ENCODE results near the gene SEC31A.

The SEC31A gene

GRCh38 chr4:82905205-82905604, 14.3 kb upstream of the SEC31A start:
- Histone ChIP-seq H3K4me3 (ENCODE audit: low read depth in 1 of 2, low read length in 2 of 2) (no peak overlapping the region), H3K27me3 (ENCODE audit: low read depth, low read length) (no peaks in the 10 kb centered on the region), H3K27ac (ENCODE audit: low read length) (no peak overlapping the region), H3K36me3 (ENCODE audit: control insufficient read depth in 1 of 2, insufficient read depth in 2 of 2, low read length in 2 of 2) (peaks cover 3 to 9% of the 10 kb centered on the region in 2 donors), H3K4me1 (ENCODE audit: control insufficient read depth in 1 of 2, insufficient read depth in 2 of 2, low read length in 2 of 2) (peaks cover 0 to 9% of the 10 kb centered on the region in 2 donors), H3K9me3 (ENCODE audit: control insufficient read depth in 1 of 2, low read length in 2 of 2) (no peaks in the 10 kb centered on the region)

- H3K27ac ChIP-seq (ENCODE audit: low read length), result no peak overlapping the region
- no peaks in the 10 kb centered on the region for H3K27me3 ChIP-seq (ENCODE audit: low read depth, low read length)
- H3K4me1 ChIP-seq (ENCODE audit: control insufficient read depth in 1 of 2, insufficient read depth in 2 of 2, low read length in 2 of 2), result peaks cover 4 to 17% of the 10 kb centered on the region in 2 donors
- H3K9me3 ChIP-seq (ENCODE audit: control insufficient read depth in 1 of 2, low read length in 2 of 2), result no peaks in the 10 kb centered on the region
- peaks cover 3 to 9% of the 10 kb centered on the region in 2 donors for H3K36me3 ChIP-seq (ENCODE audit: control insufficient read depth in 1 of 2, insufficient read depth in 2 of 2, low read length in 2 of 2)
- H3K4me3 ChIP-seq (ENCODE audit: low read depth in 1 of 2, low read length in 2 of 2), result no peak overlapping the region
Observed at GRCh38 chr4:82903737-82904136, 12.8 kb upstream of the SEC31A start.

GRCh38 chr4:82901183-82901718, 10.3 kb upstream of the SEC31A start:
- no peaks in the 10 kb centered on the region for H3K27me3 ChIP-seq (ENCODE audit: low read depth, low read length)
- H3K27ac ChIP-seq (ENCODE audit: low read length), result peak overlapping the region; percentile 99
- H3K4me3 ChIP-seq (ENCODE audit: low read depth in 1 of 2, low read length in 2 of 2), result peak overlapping the region; percentile 84 to 96
- no peaks in the 10 kb centered on the region for H3K9me3 ChIP-seq (ENCODE audit: control insufficient read depth in 1 of 2, low read length in 2 of 2)
- H3K36me3 ChIP-seq (ENCODE audit: control insufficient read depth in 1 of 2, insufficient read depth in 2 of 2, low read length in 2 of 2), result peaks cover under 1 to 16% of the 10 kb centered on the region in 2 donors
- H3K4me1 ChIP-seq (ENCODE audit: control insufficient read depth in 1 of 2, insufficient read depth in 2 of 2, low read length in 2 of 2), result peaks cover 13 to 35% of the 10 kb centered on the region in 2 donors

GRCh38 chr4:82900411-82901182, 9.6 kb upstream of the SEC31A start, which contains the start of gene THAP9:
THAP9 (plus strand) TSS chr4:82900735; CDS start chr4:82900803, 68 bp downstream.
- H3K27ac ChIP-seq (ENCODE audit: low read length), result peak within 1 kb of the TSS; percentile 99
- peaks cover 13 to 35% of the 10 kb centered on the region in 2 donors for H3K4me1 ChIP-seq (ENCODE audit: control insufficient read depth in 1 of 2, insufficient read depth in 2 of 2, low read length in 2 of 2)
- H3K36me3 ChIP-seq (ENCODE audit: control insufficient read depth in 1 of 2, insufficient read depth in 2 of 2, low read length in 2 of 2), result peaks cover 0 to 16% of the 10 kb centered on the region in 2 donors
- no peaks in the 10 kb centered on the region for H3K9me3 ChIP-seq (ENCODE audit: control insufficient read depth in 1 of 2, low read length in 2 of 2)
- no peaks in the 10 kb centered on the region for H3K27me3 ChIP-seq (ENCODE audit: low read depth, low read length)
- H3K4me3 ChIP-seq (ENCODE audit: low read depth in 1 of 2, low read length in 2 of 2), result peak within 1 kb of the TSS; percentile 84 to 96

- H3K36me3 ChIP-seq (ENCODE audit: control insufficient read depth in 1 of 2, insufficient read depth in 2 of 2, low read length in 2 of 2), result peaks cover 0 to 16% of the 10 kb centered on the region in 2 donors
Observed at GRCh38 chr4:82900066-82900410, 9.1 kb upstream of the SEC31A start.

GRCh38 chr4:82899374-82900065, 8.6 kb upstream of the SEC31A start:
- Histone ChIP-seq H3K36me3 (ENCODE audit: control insufficient read depth in 1 of 2, insufficient read depth in 2 of 2, low read length in 2 of 2) (peaks cover 2 to 16% of the 10 kb centered on the region in 2 donors), H3K27ac (ENCODE audit: low read length) (peak overlapping the region; percentile 99), H3K27me3 (ENCODE audit: low read depth, low read length) (no peaks in the 10 kb centered on the region), H3K4me1 (ENCODE audit: control insufficient read depth in 1 of 2, insufficient read depth in 2 of 2, low read length in 2 of 2) (peaks cover 13 to 35% of the 10 kb centered on the region in 2 donors), H3K9me3 (ENCODE audit: control insufficient read depth in 1 of 2, low read length in 2 of 2) (no peaks in the 10 kb centered on the region), H3K4me3 (ENCODE audit: low read depth in 1 of 2, low read length in 2 of 2) (peak overlapping the region; percentile 84 to 96)

More at GRCh38 chr4:82900066-82900410, 9.1 kb upstream of the SEC31A start:
- H3K9me3 ChIP-seq (ENCODE audit: control insufficient read depth in 1 of 2, low read length in 2 of 2), result no peaks in the 10 kb centered on the region
- no peaks in the 10 kb centered on the region for H3K27me3 ChIP-seq (ENCODE audit: low read depth, low read length)
- H3K4me3 ChIP-seq (ENCODE audit: low read depth in 1 of 2, low read length in 2 of 2), result peak overlapping the region; percentile 84 to 96
- H3K27ac ChIP-seq (ENCODE audit: low read length), result peak overlapping the region; percentile 99
- H3K4me1 ChIP-seq (ENCODE audit: control insufficient read depth in 1 of 2, insufficient read depth in 2 of 2, low read length in 2 of 2), result peaks cover 13 to 35% of the 10 kb centered on the region in 2 donors

- H3K36me3 ChIP-seq (ENCODE audit: control insufficient read depth in 1 of 2, insufficient read depth in 2 of 2, low read length in 2 of 2), result peaks cover 10 to 26% of the 10 kb centered on the region in 2 donors
- H3K27ac ChIP-seq (ENCODE audit: low read length), result peak overlapping the region; percentile 99
- H3K4me3 ChIP-seq (ENCODE audit: low read depth in 1 of 2, low read length in 2 of 2), result peak overlapping the region; percentile 84 to 96
- H3K9me3 ChIP-seq (ENCODE audit: control insufficient read depth in 1 of 2, low read length in 2 of 2), result no peaks in the 10 kb centered on the region
- no peaks in the 10 kb centered on the region for H3K27me3 ChIP-seq (ENCODE audit: low read depth, low read length)
- H3K4me1 ChIP-seq (ENCODE audit: control insufficient read depth in 1 of 2, insufficient read depth in 2 of 2, low read length in 2 of 2), result peaks cover 13 to 35% of the 10 kb centered on the region in 2 donors
Observed at GRCh38 chr4:82898322-82899243, 7.6 kb upstream of the SEC31A start.

GRCh38 chr4:82896755-82897154, 5.8 kb upstream of the SEC31A start:
- Histone ChIP-seq H3K27ac (ENCODE audit: low read length) (no peak overlapping the region), H3K4me1 (ENCODE audit: control insufficient read depth in 1 of 2, insufficient read depth in 2 of 2, low read length in 2 of 2) (peaks cover 13 to 30% of the 10 kb centered on the region in 2 donors), H3K4me3 (ENCODE audit: low read depth in 1 of 2, low read length in 2 of 2) (no peak overlapping the region), H3K36me3 (ENCODE audit: control insufficient read depth in 1 of 2, insufficient read depth in 2 of 2, low read length in 2 of 2) (peaks cover 10 to 33% of the 10 kb centered on the region in 2 donors), H3K27me3 (ENCODE audit: low read depth, low read length) (no peaks in the 10 kb centered on the region), H3K9me3 (ENCODE audit: control insufficient read depth in 1 of 2, low read length in 2 of 2) (no peaks in the 10 kb centered on the region)

GRCh38 chr4:82893942-82894341, 3.0 kb upstream of the SEC31A start:
- peaks cover 10 to 35% of the 10 kb centered on the region in 2 donors for H3K36me3 ChIP-seq (ENCODE audit: control insufficient read depth in 1 of 2, insufficient read depth in 2 of 2, low read length in 2 of 2)
- no peaks in the 10 kb centered on the region for H3K27me3 ChIP-seq (ENCODE audit: low read depth, low read length)
- peaks cover 9 to 29% of the 10 kb centered on the region in 2 donors for H3K4me1 ChIP-seq (ENCODE audit: control insufficient read depth in 1 of 2, insufficient read depth in 2 of 2, low read length in 2 of 2)
- no peak overlapping the region for H3K4me3 ChIP-seq (ENCODE audit: low read depth in 1 of 2, low read length in 2 of 2)
- H3K27ac ChIP-seq (ENCODE audit: low read length), result no peak overlapping the region
- no peaks in the 10 kb centered on the region for H3K9me3 ChIP-seq (ENCODE audit: control insufficient read depth in 1 of 2, low read length in 2 of 2)

- H3K27me3 ChIP-seq (ENCODE audit: low read depth, low read length), result no peaks in the 10 kb centered on the region
- H3K4me1 ChIP-seq (ENCODE audit: control insufficient read depth in 1 of 2, insufficient read depth in 2 of 2, low read length in 2 of 2), result peaks cover 4 to 20% of the 10 kb centered on the region in 2 donors
- no peak overlapping the region for H3K27ac ChIP-seq (ENCODE audit: low read length)
- peaks cover 10 to 35% of the 10 kb centered on the region in 2 donors for H3K36me3 ChIP-seq (ENCODE audit: control insufficient read depth in 1 of 2, insufficient read depth in 2 of 2, low read length in 2 of 2)
- no peak overlapping the region for H3K4me3 ChIP-seq (ENCODE audit: low read depth in 1 of 2, low read length in 2 of 2)
- H3K9me3 ChIP-seq (ENCODE audit: control insufficient read depth in 1 of 2, low read length in 2 of 2), result no peaks in the 10 kb centered on the region
Observed at GRCh38 chr4:82892467-82892802, 1.5 kb upstream of the SEC31A start.
